GM19397 (cell line): ENCODE results near the gene LDLRAP1.

Experiments
- ATAC-seq: cut with Tn5 transposase; IDR thresholded peaks from one replicate; pipeline ENCODE4 v1.9.1; 2021; ENCODE audit warnings: mild to moderate bottlenecking, moderate library complexity; ENCODE audit not compliant: unreplicated experiment

Gene LDLRAP1

DNA sequence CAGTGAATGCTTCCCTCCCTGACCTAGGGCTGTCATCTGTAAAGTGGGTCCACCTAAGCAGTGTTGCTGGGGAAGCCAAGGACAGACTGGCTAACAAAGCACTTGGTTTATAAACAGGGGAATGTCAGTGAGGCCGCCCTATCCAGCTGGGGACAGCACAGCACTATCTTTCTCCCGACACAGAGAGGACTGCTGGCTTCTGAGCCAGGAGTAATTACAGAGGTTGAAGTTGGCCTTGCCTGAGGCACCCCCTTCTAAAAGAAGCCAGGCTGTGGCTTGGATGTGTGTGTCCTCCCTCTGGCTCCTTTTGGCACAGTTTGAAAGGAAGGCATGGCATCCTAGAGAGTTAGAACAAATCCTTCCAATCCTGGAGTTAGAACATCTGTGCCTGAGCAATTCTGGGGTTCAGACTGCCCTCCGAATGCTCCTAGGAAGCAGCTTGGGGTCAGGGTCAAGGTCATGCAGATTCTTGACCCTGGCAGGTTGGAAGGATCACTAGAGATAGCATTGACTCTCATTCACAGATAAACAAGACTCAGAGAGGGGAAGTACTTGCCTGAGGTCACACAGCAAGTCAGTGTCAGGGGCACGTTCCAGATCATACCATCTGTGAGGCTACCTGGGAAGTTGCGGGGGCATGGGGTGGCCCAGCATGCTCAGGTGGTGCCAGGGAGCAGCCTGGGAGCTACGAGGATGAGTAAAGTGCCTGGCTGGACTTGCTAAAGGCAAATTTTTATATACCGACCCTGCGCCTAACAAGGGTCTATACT is 1.3 kb upstream of the LDLRAP1 start:
- no peak for ATAC-seq

- no peak for ATAC-seq
These were observed 391 bp upstream of the LDLRAP1 start for GRCh38 chr1:25543005-25543424.

- no peak for ATAC-seq
These were observed 898 bp downstream of the LDLRAP1 start for GRCh38 chr1:25544243-25544764.

GRCh38 chr1:25544819-25545218 is 1.4 kb downstream of the LDLRAP1 start:
- no peak for ATAC-seq

DNA sequence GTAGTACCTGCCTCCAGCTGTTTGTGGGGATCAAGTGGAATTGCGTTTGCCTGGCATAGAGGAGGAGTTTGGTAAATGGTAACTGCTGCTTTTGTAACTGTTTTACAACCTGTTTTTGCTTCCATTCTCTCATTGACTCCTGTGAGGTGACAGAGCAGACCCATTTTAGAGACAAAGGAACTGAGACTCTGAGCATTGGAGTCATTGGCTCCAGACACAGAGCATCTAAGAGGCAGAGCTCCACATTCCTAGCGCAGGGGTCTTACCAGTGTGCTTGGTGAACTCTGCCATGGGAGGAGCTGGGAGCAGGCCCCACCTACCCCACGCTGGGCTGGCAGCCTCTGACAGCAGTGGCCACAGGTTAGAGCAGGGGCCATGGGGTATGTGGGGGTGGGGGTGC is 2.4 kb downstream of the LDLRAP1 start:
- ATAC-seq = no peak

DNA sequence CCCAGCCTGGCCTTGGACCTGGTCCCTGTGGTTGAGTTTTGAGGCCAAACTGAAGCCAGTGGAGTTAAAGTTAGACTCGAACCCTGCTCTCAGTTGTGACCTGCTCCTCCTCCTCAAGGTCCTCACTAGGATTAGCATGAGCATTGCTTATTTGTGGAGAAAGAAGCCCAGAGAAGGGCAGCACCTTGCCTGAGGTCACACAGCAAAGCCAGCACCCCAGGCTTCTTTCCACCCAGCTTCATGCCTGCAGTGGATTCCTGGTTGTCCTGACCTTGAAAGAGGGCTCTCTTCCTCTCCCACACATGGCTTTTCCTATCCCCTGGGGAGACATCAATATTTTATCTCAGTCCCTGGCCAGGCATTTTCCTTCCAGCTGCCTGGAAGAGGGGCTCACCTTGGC is 2.8 kb downstream of the LDLRAP1 start:
- no peak for ATAC-seq

GRCh38 chr1:25548601-25549000 is 5.2 kb downstream of the LDLRAP1 start:
- ATAC-seq = no peak

- ATAC-seq = peak; percentile 85
These were observed 6.1 kb downstream of the LDLRAP1 start for GRCh38 chr1:25549273-25550154.

DNA sequence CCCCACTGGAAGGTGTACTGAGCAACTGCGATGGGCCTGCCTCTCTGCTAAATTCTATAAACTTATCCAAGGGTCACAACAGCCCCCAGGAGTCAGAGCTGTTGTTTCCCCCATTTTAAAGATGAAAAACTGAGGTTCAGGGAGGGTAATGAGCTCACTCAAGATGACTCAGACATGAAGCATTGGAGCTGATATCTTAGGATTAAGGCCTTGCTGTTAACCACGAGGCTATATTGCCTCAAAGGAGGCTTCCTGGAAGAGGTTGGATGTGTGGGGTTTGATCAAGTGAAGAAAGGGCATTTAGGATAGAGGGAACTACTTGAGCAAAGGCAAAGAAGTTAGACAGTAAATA is 6.7 kb downstream of the LDLRAP1 start:
- ATAC-seq = no peak

DNA sequence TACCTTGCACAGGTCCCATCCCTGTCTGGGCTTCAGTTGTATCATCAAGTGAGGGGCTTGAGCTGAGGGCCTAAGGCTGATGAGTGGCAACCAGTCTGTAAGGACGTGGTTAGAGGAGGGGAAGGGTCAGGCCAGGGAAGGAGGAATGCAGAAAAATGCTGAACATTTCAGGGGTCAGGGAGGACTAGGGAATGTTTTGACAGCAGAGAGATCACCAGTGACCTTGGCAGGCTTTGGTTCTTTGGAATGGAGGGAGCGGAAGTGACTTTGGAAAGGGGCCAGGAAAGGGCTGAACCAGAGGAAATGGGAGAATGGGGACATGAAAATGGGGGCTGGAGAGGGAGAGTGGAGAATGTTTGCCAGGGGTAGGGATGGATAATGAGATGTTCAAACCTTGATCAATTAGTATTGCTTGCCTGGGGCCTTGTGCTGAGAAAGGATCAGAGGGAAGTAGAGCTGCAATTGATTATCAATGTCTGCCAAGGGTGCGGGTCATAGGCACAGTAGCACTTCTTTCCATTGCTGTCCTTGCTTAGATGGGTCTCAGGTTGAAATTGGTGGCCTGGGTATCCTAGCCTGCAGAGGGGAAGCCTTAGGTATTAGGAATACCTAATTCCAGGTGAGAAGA is 7.4 kb downstream of the LDLRAP1 start:
- no peak for ATAC-seq

DNA sequence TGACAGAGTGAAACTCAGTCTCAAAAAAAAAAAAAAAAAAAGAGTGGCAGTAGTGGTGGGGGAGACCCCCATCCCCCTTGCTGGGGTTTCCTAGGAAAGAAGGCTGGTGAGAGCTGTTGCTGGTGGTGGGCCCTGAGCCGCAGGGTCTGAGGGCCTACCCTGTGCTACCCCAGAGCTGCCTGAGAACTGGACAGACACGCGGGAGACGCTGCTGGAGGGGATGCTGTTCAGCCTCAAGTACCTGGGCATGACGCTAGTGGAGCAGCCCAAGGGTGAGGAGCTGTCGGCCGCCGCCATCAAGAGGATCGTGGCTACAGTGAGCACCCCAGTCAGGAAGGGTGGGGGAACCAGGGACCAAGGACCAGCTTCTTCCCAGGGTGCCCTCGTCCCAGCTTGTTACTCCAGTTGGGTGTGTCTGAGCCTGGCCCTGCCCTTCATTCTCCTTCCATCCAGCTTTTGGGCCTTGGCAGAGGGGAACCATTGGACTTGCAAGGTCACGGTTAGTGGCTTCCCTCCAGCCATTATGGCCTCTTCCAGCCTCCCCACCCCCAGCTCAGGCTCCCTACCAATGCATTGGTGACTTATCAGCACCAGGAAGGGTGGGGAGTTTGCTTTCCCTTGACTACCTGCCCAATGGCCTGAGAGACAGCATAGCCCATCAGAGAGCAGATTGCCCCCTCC is 10.5 kb downstream of the LDLRAP1 start:
- ATAC-seq = no peak

GRCh38 chr1:25554430-25554780 is 11.0 kb downstream of the LDLRAP1 start:
- ATAC-seq = no peak

DNA sequence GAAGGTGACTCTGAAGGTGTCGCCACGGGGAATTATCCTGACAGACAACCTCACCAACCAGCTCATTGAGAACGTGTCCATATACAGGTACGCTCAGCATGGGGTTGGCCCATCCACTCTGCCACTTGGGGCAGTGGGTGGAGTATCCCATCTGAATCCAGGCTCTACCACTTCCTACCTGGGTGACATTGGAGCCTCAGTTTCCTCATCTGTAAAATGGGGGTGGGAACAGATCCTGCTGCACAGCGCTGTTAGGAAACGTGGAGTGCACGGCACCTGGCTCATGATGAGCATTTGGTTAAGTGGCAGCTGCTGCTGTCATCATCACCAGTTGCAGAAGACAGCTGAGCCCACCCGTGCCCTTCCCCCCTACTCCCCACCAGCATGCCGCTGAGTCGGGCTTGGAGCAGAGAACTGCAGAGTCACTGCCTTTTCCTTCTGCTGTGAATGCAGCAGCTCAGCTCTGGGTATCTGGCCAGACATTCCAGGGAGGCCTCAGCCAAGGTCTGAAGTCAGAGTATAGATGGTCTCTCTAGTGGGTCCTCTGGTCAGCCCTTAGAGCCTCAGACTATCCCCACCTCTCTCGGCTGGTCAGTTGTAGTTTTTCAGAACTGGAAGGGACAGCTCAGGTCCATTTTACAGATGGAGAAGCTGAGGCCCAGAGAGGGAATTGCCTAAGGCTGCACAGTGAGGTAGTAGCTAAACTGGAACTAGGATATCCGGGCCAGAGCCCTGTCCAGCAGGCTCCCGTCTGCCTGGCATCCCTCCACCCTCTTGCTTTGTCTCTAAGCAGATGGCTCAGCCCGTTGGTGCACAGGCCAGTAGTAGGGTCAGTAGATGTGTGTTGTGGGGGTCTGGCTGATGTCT is 11.7 kb downstream of the LDLRAP1 start:
- ATAC-seq = no peak

- no peak for ATAC-seq
These were observed 12.3 kb downstream of the LDLRAP1 start for GRCh38 chr1:25555753-25556092.

GRCh38 chr1:25556132-25556670 is 12.8 kb downstream of the LDLRAP1 start:
- ATAC-seq = no peak

DNA sequence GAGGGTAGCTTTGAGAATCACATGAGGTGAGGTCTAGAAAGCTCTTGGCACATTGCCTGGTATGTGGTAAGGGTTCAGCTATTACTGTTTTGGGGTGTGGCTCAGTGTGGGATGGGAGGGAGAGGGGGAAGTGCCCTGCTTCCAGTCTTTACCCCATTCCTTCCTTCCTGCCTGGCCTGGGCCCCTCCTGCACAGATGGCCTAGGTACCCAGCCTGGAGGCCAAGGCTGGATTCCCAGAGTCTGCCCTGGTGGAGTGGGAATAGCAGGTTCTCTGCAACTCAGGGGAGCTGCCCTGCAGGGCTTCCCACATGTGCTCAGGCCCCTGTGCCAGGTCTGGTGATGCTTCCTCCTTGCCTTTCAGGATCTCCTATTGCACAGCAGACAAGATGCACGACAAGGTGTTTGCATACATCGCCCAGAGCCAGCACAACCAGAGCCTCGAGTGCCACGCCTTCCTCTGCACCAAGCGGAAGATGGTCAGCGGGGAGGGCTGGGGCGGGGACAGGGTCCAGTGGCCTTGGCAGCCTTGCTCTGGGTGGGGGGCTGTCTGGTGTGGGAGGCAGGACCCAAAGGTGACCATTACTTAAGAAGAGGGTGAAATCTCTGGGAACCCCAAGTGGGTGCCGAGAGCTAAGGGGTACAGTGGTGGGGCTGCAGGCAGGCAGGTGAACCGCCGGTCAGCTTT is 13.5 kb downstream of the LDLRAP1 start:
- no peak for ATAC-seq

DNA sequence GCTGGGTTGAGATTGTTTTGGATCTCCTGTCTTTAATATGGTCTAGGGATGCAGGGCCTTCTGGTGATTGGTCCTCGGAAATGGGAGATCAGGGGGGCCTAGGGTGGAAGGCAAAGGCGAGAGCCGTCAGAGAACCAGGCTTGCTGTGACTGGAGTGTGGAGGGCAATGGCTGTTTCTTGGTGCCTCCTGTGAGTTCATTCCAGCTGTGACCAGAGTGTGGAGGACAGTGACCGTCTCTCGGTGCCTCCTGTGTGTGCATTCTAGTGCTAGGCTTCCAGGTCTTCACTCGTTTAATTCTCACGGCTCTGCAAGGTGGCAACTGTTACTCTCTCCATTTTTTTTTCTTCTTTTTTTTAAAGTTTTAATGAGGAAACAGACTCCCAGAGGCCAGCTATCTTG is 14.1 kb downstream of the LDLRAP1 start:
- no peak for ATAC-seq

- ATAC-seq = no peak
These were observed 15.6 kb downstream of the LDLRAP1 start for GRCh38 chr1:25559031-25559430.

DNA sequence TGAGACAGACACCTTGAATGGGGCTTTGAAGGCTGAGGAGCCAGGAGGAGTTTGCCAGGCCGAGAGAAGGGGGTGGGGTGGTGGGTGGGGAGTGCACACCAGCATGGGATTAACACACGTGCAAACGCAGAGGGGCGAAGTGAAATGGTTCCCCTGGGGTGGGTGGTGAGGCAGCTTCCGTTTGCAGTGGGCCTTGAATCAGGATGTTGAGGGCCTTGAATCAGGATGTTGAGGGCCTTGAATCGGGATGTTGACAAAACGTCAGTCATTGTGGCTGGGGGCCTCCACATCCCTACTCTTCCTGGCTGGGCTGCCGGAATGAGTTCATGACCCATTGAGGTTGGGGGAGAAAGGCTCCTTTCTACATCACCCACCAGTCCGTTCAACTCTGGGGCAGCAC is 16.6 kb downstream of the LDLRAP1 start:
- no peak for ATAC-seq
